CD4-positive, alpha-beta T cell treated with Interleukin-17A for 1 hour (primary cell): ENCODE measurements around the gene DUS1L.

ENCODE experiments used
- DNase-seq: peaks from one replicate; pipeline ENCODE4 v3.0.0-alpha.2; 2020

Gene DUS1L

GRCh38 chr17:82100502-82101298 is 35.1 kb upstream of the DUS1L start:
- DNase-seq: no peak

GRCh38 chr17:82098939-82099763 is 33.5 kb upstream of the DUS1L start:
- no peak for DNase-seq

GRCh38 chr17:82098169-82098938 is 32.8 kb upstream of the DUS1L start, which contains the start of gene FASN:
Gene FASN, minus strand, starts transcription at chr17:82098236. Its CDS starts 1,791 bp downstream, at chr17:82096445.
- peak; percentile 95 for DNase-seq

GRCh38 chr17:82097919-82098168 is 32.2 kb upstream of the DUS1L start:
- DNase-seq: no peak

GRCh38 chr17:82097184-82097918 is 31.7 kb upstream of the DUS1L start:
- DNase-seq: peak; percentile 19

- DNase-seq: no peak
Measured at GRCh38 chr17:82096709-82097183, 31.1 kb upstream of the DUS1L start.

GRCh38 chr17:82095777-82096708 is 30.4 kb upstream of the DUS1L start:
- no peak for DNase-seq

- no peak for DNase-seq
Measured at GRCh38 chr17:82094931-82095776, 29.6 kb upstream of the DUS1L start.

- DNase-seq: no peak
Measured at GRCh38 chr17:82092995-82093751, 27.6 kb upstream of the DUS1L start.

- DNase-seq: no peak
Measured at GRCh38 chr17:82092628-82092994, 27.0 kb upstream of the DUS1L start.

GRCh38 chr17:82092094-82092586 is 26.5 kb upstream of the DUS1L start:
- DNase-seq: no peak

GRCh38 chr17:82091264-82092066 is 25.9 kb upstream of the DUS1L start:
- DNase-seq: no peak

- DNase-seq: no peak
Measured at GRCh38 chr17:82090549-82091263, 25.1 kb upstream of the DUS1L start.

GRCh38 chr17:82089723-82090548 is 24.3 kb upstream of the DUS1L start:
- no peak for DNase-seq

- DNase-seq: no peak
Measured at GRCh38 chr17:82088838-82089722, 23.5 kb upstream of the DUS1L start.
